ENCODE data around the gene SOBP. TPM values are rescaled to one million over a fixed set of nuclear protein-coding genes. Genes with fewer than 3 reads are reported as not detected.

Gene SOBP
- total RNA-seq, 4 donors from 2014 or later: 3.8 to 32.5 (median 19.4) TPM

GRCh38 chr6:107556082-107556481 lies 66.2 kb downstream of the SOBP start:
- in situ Hi-C loops (cut with MboI; ENCODE audit: low sequenced_read_pairs in 4 of 4): no loop called here
- Histone ChIP-seq H3K4me3 (no peak overlapping the region), H3K27me3 (no peaks in the 10 kb centered on the region), H3K36me3 (no peaks in the 10 kb centered on the region), H3K4me1 (no peaks in the 10 kb centered on the region), H3K9me3 (no peaks in the 10 kb centered on the region), H3K27ac (no peak overlapping the region)
- ATAC-seq: no peak
- intact Hi-C loops (cut with DNase I; ENCODE audit: low total_unique reads): no loop called here
- DNase-seq: no peak
- TF ChIP-seq POLR2A (IDR thresholded peaks at IDR 0.05): no peak
- TF ChIP-seq CTCF (IDR thresholded peaks at IDR 0.05 in 4 of 5, conservative IDR thresholded peaks at IDR 0.05 in 1 of 5): no peak

- ATAC-seq (no peak), DNase-seq (no peak)
- Histone ChIP-seq H3K27me3 (no peaks in the 10 kb centered on the region), H3K27ac (no peak overlapping the region), H3K4me1 (no peaks in the 10 kb centered on the region), H3K9me3 (no peaks in the 10 kb centered on the region), H3K4me3 (no peak overlapping the region), H3K36me3 (no peaks in the 10 kb centered on the region)
- intact Hi-C loops (cut with DNase I; ENCODE audit: low total_unique reads) (no loop called here), in situ Hi-C loops (cut with MboI; ENCODE audit: low sequenced_read_pairs in 4 of 4) (no loop called here)
- TF ChIP-seq CTCF (IDR thresholded peaks at IDR 0.05 in 4 of 5, conservative IDR thresholded peaks at IDR 0.05 in 1 of 5) (no peak), POLR2A (IDR thresholded peaks at IDR 0.05) (no peak)
Observed at GRCh38 chr6:107557698-107558097, 67.8 kb downstream of the SOBP start.

GRCh38 chr6:107560657-107561056 lies 70.7 kb downstream of the SOBP start:
- Histone ChIP-seq H3K4me3 (no peak overlapping the region), H3K27me3 (no peaks in the 10 kb centered on the region), H3K27ac (peak overlapping the region; percentile 46 to 65 (median 58)), H3K4me1 (no peaks in the 10 kb centered on the region), H3K9me3 (no peaks in the 10 kb centered on the region), H3K36me3 (no peaks in the 10 kb centered on the region)
- no peak for DNase-seq
- ATAC-seq: peak; percentile 54 to 68
- TF ChIP-seq POLR2A (IDR thresholded peaks at IDR 0.05) (no peak), CTCF (IDR thresholded peaks at IDR 0.05 in 4 of 5, conservative IDR thresholded peaks at IDR 0.05 in 1 of 5) (no peak)
- intact Hi-C loops (cut with DNase I; ENCODE audit: low total_unique reads): no loop called here
- in situ Hi-C loops (cut with MboI; ENCODE audit: low sequenced_read_pairs in 4 of 4): no loop called here

GRCh38 chr6:107561306-107561705 lies 71.4 kb downstream of the SOBP start:
- peak in 1 of 2 donors; percentile 43 for DNase-seq

More at GRCh38 chr6:107561306-107561705, 71.4 kb downstream of the SOBP start:
- no peak for ATAC-seq
- Histone ChIP-seq H3K27me3 (no peaks in the 10 kb centered on the region), H3K27ac (peak overlapping the region; percentile 46 to 65 (median 58)), H3K9me3 (no peaks in the 10 kb centered on the region), H3K36me3 (no peaks in the 10 kb centered on the region), H3K4me1 (no peaks in the 10 kb centered on the region), H3K4me3 (no peak overlapping the region)
- in situ Hi-C loops (cut with MboI; ENCODE audit: low sequenced_read_pairs in 4 of 4): no loop called here
- intact Hi-C loops (cut with DNase I; ENCODE audit: low total_unique reads): no loop called here
- TF ChIP-seq POLR2A (IDR thresholded peaks at IDR 0.05): no peak
- TF ChIP-seq CTCF (IDR thresholded peaks at IDR 0.05 in 4 of 5, conservative IDR thresholded peaks at IDR 0.05 in 1 of 5): no peak

Measured in gastrocnemius medialis (tissue), 4 donors.